GM12891 (cell line): ENCODE measurements around the gene ITSN1.

Source experiments
- PAX5 ChIP-seq: IDR thresholded peaks from 2 replicates; pipeline ENCODE4 v1.6.1; 2011; ENCODE audit warnings: low read length, moderate library complexity, mild to moderate bottlenecking; ENCODE audit not compliant: insufficient read depth, severe bottlenecking
- POLR2A ChIP-seq: IDR thresholded peaks from 2 replicates; pipeline ENCODE4 v1.6.1; 2011; ENCODE audit warnings: low read depth, low read length, control low read depth
- POLR2AphosphoS5 ChIP-seq: IDR thresholded peaks from 2 replicates; pipeline ENCODE4 v1.6.1; 2011; ENCODE audit warnings: low read depth, low read length, control low read depth
- POU2F2 ChIP-seq: IDR thresholded peaks from 2 replicates; pipeline ENCODE4 v1.6.1; 2011; ENCODE audit warnings: low read depth, mild to moderate bottlenecking, control low read depth, low read length, moderate library complexity
- SPI1 ChIP-seq: IDR thresholded peaks from 2 replicates; pipeline ENCODE4 v1.6.1; 2011; ENCODE audit warnings: low read depth, low read length, control low read depth
- TAF1 ChIP-seq: IDR thresholded peaks from 2 replicates; pipeline ENCODE4 v1.6.1; 2011; ENCODE audit warnings: low read depth, low read length, control low read depth

- no peak for TF ChIP-seq POLR2A
- TF ChIP-seq POLR2AphosphoS5 = no peak
- no peak for TF ChIP-seq TAF1
- TF ChIP-seq POU2F2 = no peak
- TF ChIP-seq PAX5 = no peak
- TF ChIP-seq SPI1 = no peak
These were observed 250.6 kb downstream of the ITSN1 start for GRCh38 chr21:33892853-33893252.
